AG20443 (cell line): ENCODE results near the gene ING3.

Source experiments
- DNase-seq: peaks from one replicate; pipeline ENCODE4 v3.0.0; 2012; ENCODE audit warnings: low spot score, mixed read lengths

The ING3 gene

GRCh38 chr7:121026577-121027111, 76.1 kb downstream of the ING3 start:
- no peak for DNase-seq
